GM21367 (cell line): Measurements from ENCODE around the gene TOP3B.

Experiments used
- ATAC-seq: cut with Tn5 transposase; IDR thresholded peaks from one replicate; pipeline ENCODE4 v1.9.1; 2021; ENCODE audit not compliant: unreplicated experiment

Gene TOP3B

GRCh38 chr22:22013559-22014284 lies 31.1 kb upstream of the TOP3B start:
- no peak for ATAC-seq

DNA sequence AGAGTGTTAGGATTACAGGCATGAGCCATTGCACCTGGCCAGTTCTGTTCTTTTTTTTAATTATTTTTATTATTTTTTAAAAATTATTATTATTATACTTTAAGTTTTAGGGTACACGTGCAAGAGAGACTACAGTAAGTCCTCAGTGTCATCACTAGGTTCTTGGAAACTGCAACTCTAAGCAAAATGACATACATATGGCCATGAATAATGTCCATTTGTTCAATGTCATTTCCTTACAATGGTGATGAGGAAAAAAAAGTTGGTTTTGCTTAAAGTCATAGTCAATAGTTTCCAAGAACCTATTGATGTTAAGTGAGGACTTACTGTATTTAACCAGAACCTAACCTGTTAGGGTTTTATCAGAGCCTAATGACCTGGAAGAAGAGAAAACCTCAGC lies 29.4 kb upstream of the TOP3B start:
- ATAC-seq = no peak

DNA sequence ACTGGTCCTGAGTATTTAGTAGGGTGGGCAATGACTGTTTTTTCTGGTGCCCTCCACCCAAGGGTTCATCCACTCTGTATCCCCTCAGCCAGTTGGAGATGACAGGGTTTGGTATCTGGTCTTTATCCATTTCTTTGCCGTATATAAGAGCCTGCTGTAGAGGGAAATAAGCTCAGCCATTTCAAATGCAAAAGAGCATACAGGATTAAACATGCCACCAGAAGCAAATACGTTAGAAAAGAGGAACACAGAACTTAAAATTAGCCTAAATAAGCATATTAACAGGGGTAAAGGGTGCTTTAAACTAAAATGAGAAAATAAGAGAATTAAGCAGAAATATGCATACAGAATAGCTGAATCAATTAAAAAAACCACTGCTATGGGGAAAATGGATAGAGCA lies 27.8 kb upstream of the TOP3B start:
- no peak for ATAC-seq

DNA sequence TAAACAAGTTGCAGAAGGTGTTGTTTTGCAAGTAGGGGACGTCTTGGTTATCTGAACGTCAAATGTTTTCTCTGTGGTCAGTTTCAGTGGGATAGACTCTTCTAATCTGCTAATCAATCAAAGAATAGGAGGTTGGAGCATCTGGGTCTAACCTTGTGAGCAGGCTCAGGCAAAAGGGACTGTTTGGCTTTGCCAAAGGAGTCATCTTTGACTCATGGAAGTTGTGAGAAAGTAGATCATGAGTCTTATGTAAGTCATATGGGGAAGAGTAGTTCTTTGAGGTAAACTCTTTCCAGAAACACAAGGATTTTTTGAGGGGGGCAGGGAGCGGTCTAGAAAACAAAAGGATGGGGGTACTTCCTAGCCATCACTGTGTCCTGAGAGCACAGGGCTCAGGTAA lies 27.1 kb upstream of the TOP3B start:
- no peak for ATAC-seq

DNA sequence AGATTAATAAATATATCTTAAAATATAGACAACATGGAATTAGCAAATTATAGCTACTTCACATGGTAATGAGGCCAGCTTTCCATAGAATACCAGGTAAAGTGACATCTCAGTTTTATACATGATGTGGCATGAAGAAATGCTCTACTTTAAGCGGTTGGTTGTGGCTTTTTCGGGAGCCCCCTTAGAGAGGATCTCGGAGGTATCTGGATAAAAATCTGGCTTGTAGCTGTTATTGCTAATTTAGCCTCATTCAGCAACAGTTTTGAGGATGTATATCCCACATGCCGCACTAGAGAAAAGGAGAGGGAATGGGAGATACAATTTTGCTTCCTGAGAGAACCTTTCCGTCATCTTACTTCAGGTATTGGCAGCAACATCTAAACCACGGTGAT lies 24.0 kb upstream of the TOP3B start:
- no peak for ATAC-seq

DNA sequence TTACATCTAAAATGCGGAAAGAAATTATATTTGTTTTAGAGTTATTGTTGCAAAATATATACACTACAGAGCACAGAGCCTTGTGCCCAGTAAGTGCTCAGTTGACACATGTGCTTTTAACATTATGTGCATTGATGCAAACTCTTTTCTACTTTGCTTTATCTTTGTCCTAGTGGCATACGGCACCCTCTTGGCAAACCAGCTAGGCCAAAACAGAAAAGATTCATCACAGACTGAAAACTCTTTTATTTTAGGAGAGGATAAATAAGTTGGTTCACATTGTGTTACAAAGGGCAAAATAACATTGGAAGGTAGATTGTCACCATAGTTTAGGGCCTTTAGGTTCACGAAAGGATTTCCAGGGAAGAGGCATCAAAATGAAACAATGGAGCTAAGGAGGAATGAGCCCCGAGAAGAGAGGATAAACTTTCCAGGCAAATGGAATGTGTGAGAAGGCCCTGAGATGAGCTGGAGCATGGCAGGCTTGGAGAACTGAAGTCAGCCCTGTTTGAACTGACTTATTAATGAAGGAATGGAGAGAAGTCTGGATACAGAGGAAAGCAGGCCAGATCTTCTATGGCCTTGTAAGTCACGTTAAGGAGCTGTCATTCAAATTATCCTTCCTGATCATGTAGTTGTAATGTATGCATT lies 23.5 kb upstream of the TOP3B start:
- ATAC-seq = no peak

DNA sequence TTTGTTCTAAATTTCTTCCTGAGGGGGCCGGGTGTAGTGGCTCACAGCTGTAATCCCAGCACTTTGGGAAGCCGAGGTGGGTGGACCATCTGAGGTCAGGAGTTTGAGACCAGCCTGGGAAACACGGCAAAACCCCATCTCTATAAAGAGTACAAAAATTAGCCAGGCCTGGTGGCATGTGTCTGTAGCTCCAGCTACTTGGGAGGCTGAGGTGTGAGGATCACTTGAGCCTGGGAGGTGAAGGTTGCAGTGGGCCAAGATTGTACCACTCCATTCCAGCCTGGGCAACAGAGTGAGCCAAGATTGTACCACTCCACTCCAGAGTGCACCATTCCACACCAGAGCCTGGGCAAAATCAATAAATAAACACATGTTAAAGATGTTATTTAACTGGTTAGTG lies 20.6 kb upstream of the TOP3B start:
- ATAC-seq = no peak

DNA sequence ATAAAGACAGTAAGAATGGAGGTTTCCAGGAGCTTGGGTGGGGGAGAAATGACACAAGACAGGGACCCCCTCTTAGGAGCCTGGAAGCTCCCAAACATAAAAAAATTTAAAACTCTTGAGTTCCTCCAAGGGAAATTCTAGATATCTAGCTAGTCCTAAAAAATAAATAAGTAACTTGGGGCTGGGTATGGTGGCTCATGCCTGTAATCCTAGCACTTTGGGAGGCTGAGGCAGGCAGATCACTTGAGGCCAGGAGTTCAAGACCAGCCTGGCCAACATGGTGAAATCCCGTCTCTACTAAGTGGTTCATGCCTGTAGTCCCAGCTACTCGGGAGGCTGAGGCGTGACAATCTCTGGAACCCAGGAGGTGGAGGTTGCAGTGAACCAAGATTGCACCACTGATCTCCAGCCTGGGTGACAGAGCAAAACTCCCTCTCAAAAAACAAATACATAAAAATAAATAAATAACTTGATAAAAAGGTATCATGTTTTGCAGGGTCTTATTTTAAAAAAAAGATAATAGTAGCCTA lies 20.0 kb upstream of the TOP3B start:
- ATAC-seq = no peak

DNA sequence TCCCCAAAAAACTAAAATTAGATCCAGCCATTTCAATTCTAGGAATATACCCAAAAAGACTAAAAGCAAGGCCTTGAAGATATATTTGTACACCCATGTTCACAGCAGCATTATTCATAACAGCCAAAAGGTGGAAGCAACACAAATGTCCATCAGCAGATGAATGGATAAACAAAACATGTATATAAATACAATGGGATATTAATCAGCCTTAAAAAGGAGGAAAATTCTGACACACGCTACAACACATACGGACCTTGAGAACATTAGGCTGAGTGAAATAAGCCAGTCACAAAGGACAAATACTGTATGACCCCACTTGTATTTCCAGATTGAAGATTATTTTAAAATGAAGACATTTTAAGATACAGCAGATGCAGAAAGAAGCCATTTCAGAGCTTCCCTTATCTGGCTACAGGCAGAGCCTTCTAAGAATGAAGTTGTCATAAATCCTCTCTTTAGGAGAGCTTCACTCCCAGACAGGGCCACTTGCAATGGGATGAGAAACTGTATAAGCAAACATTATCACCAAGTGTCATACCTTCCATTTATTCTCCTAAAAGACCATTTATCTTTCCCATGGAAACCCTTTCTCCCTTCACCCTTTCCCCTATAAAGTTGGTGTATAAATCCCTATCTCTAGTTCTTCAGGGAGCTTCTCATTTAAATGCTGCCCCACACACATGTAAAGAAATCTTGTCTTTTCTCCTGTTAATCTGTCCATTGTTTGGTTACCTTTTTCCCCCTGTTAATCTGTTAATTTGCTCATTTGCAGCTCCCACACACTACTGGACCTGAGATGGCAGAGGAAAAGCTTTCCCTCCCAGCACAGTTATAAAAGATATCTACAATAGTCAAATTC lies 19.3 kb upstream of the TOP3B start:
- ATAC-seq = no peak

GRCh38 chr22:21998595-21999247 lies 16.1 kb upstream of the TOP3B start:
- ATAC-seq = no peak

GRCh38 chr22:21996175-21996720 lies 13.7 kb upstream of the TOP3B start:
- ATAC-seq = no peak

- no peak for ATAC-seq
These were observed 13.1 kb upstream of the TOP3B start for GRCh38 chr22:21995660-21996059.

DNA sequence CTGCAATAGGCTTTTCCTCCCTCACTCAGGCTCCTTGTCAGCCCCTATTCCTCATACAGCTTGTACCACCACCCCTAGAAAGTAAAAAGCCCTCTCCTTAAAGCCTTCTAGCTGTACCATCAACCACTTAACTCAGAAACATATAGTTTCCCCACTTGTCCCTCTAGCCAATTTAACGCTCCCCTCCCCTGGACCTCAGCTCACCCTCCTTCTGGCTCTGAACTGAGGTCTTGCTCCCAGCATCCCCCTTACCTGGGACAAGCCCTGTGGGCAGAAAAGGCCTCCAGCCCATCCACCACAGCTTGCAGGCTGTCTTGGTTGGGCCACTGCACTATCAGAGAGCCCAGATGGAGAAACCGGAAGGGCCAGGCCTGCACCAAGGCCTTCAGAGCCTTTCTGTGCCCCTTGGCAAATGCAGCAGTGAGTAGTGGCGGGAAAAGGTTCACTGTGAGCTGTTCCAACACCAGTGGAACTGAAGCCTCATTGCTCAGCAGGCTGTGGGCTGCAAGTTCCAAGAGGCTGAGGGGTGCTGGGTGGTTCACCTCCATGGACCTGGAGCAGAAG lies 12.4 kb upstream of the TOP3B start:
- ATAC-seq = no peak

DNA sequence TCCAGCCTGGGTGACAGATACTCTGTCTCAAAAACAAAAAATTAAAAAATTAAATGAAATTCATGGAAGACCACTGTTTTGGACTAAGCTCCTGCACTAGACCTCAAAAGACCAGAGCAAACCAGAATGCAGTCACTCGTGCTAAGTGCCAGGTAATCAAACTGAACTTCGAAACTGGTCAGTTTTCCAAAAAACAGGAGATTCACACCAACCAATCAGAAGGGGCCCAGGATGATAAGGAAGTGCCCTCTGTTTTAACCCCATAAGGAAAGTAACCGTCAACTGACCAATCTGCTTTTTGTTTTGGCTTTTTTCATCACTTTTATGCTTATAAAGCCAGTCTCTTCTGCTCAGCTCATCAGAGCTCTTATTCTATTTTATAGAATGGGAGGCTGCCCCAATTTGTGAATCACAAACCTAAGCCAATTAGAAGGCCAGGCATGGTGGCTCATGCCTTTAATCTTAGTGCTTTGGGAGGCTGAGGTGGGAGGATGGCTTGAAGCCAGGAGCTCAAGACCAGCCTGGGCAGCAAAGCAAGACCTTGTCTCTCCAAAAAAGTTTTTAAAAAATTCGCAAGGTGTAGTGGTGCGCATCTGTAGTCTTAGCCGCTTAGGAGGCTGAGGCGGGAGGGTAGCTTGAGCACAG lies 10.1 kb upstream of the TOP3B start:
- ATAC-seq = no peak

DNA sequence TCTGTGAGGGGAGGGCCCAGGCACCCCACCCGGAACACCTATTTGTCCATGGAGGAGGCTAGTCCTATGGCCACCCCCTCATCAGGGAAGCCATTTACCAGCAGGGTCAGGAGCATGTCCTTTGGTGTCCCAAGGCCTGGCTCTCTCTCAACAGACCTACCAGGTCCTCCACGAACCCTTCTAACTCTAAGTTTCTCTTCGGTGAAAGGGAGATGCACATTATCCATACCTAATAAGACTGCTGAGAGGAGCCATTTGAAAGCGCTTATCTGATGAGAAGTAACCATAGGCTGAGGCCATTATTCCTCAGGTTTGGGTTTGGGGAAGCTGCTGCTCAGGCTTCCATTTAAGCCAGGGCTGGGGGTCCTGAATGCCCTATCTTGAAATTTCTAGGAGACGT lies 9.2 kb upstream of the TOP3B start:
- no peak for ATAC-seq

DNA sequence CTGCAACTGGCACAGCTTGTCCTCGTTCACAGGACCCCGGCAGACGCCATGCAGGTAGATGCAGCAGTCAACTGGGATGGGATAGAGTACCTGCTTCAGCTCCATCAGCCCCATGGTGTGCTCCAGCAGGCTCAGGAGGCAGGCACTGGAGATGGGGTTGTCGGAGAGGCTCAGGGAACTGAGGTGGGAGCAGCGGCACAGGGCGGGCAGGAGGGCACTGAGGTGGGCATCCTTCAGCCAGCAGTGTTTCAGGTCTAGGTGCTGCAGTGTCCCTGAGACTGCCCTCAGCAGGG lies 8.7 kb upstream of the TOP3B start:
- no peak for ATAC-seq

DNA sequence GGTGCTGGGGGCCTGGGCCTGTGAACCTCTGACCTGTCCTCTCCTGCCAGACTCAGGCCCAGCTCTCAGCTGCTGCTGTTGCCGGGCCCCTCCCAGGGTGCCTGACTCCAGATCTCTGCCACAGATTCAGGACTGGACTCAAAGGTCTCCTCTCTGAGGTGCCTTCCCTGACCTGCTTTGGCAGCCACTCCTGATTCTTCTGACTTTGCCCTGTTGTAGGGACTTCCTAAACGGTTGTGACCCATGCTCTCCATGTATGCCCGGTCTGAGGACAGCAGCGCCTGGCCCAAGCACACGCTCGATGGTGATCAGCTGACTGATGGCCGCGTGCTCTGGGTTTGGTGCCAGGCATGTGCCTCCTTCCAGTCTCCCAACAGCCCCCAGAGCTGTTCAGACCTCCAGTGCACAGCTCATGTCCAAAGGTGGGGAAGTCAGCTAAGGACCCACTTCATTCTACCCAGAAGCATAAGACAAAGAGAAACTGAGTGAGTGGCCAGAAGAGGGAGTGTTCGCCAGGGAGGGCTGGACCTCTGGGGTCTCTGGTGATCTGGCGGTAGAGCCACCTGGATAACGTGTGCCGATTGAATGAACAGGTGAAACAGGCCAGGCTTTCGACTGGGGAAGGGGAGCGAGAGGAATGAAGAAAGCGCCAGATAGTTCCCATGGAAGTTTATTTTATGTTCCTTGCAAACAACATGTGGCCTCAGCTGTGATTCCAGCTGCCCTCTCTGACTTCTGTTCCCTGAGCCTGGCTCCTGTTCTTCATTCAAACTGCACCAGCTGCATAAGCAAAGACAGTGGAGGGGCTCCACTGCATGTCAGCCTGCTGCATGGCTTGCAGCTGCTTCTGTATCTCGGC lies 8.1 kb upstream of the TOP3B start:
- no peak for ATAC-seq

DNA sequence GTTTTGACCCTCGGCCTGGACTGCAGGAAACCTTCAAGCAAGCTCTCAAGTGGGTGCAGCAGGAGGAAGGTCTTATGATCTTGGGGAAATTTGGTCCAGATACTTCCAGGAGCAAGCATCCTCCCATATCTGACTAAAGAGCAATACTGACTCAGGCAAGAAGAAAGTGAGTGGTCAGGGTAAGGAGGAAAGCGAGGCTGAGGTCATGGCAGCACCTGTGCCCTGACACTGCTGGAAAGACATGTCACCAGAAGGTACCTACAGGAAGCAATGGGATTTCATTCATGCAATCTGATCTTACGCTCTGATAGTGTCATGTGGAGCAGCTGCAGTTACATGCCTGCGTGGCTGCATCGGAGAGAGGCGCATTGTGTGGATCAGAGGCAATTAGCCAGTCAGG lies 6.5 kb upstream of the TOP3B start:
- no peak for ATAC-seq

- ATAC-seq = no peak
These were observed 2.6 kb upstream of the TOP3B start for GRCh38 chr22:21985214-21985613.
